GF-D8 (cell line): ENCODE data around the gene KIRREL2.

Experiments
- DNase-seq: peaks from one replicate; lab custom pipeline; 2025; lab: John Stamatoyannopoulos, UW

KIRREL2 gene

GRCh38 chr19:35844482-35845214, 12.1 kb upstream of the KIRREL2 start:
- no peak for DNase-seq

GRCh38 chr19:35845215-35846037, 11.3 kb upstream of the KIRREL2 start:
- no peak for DNase-seq

GRCh38 chr19:35846038-35846668, 10.6 kb upstream of the KIRREL2 start:
- no peak for DNase-seq

GRCh38 chr19:35847911-35848310, 8.8 kb upstream of the KIRREL2 start:
- DNase-seq: no peak

GRCh38 chr19:35848486-35848885, 8.2 kb upstream of the KIRREL2 start:
- no peak for DNase-seq

- no peak for DNase-seq
Measured at GRCh38 chr19:35848919-35849505, 7.7 kb upstream of the KIRREL2 start.

- DNase-seq: no peak
Measured at GRCh38 chr19:35851213-35852028, 5.3 kb upstream of the KIRREL2 start.

- no peak for DNase-seq
Measured at GRCh38 chr19:35852029-35852780, 4.5 kb upstream of the KIRREL2 start, which contains the start of gene NPHS1. Gene NPHS1 (minus strand): TSS chr19:35852504. CDS start chr19:35851837, 667 bp downstream.

GRCh38 chr19:35853038-35853756, 3.5 kb upstream of the KIRREL2 start:
- DNase-seq: no peak

- DNase-seq: no peak
Measured at GRCh38 chr19:35858311-35858710, 1.6 kb downstream of the KIRREL2 start.

GRCh38 chr19:35859414-35859813, 2.7 kb downstream of the KIRREL2 start:
- no peak for DNase-seq

GRCh38 chr19:35860436-35860817, 3.7 kb downstream of the KIRREL2 start:
- DNase-seq: no peak

- DNase-seq: no peak
Measured at GRCh38 chr19:35860818-35861639, 4.3 kb downstream of the KIRREL2 start.

- no peak for DNase-seq
Measured at GRCh38 chr19:35861640-35862160, 5.0 kb downstream of the KIRREL2 start.

- no peak for DNase-seq
Measured at GRCh38 chr19:35862528-35862927, 5.8 kb downstream of the KIRREL2 start.

GRCh38 chr19:35863018-35863417, 6.3 kb downstream of the KIRREL2 start:
- no peak for DNase-seq

GRCh38 chr19:35868172-35868822, 11.6 kb downstream of the KIRREL2 start, which contains the start of gene APLP1:
Gene APLP1 (plus strand): TSS chr19:35868574. CDS start chr19:35868637, 63 bp downstream.
- DNase-seq: no peak

GRCh38 chr19:35868823-35869326, 12.2 kb downstream of the KIRREL2 start:
- no peak for DNase-seq
